Measurements from ENCODE around the gene TTC3.

DNA sequence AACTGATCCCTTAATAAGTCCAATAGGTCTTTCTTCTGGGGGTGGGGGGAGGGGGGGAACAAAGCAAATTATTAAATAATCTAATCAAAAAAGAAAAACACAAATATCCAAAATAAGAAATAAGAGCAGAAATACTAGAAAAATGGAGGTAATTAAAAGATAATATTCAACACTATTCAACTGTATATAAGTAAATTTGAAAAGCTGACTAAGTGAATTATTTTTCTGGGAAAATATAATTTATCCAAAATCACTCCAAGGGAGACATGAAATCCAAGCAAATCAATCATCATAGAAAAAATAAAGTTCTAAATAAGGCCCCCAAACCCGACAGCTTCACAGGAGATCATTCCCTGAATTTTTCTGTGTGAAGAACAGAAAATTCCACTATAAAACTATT, 175.2 kb downstream of the TTC3 start:
- TF ChIP-seq, protein P1, sequence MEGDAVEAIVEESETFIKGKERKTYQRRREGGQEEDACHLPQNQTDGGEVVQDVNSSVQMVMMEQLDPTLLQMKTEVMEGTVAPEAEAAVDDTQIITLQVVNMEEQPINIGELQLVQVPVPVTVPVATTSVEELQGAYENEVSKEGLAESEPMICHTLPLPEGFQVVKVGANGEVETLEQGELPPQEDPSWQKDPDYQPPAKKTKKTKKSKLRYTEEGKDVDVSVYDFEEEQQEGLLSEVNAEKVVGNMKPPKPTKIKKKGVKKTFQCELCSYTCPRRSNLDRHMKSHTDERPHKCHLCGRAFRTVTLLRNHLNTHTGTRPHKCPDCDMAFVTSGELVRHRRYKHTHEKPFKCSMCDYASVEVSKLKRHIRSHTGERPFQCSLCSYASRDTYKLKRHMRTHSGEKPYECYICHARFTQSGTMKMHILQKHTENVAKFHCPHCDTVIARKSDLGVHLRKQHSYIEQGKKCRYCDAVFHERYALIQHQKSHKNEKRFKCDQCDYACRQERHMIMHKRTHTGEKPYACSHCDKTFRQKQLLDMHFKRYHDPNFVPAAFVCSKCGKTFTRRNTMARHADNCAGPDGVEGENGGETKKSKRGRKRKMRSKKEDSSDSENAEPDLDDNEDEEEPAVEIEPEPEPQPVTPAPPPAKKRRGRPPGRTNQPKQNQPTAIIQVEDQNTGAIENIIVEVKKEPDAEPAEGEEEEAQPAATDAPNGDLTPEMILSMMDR (conservative IDR thresholded peaks at IDR 0.05; ENCODE audit: low read length): no peak
- TF ChIP-seq EZH2phosphoT487 (IDR thresholded peaks at IDR 0.05; ENCODE audit: borderline replicate concordance, low read depth, low read length): no peak
